Measurements from ENCODE around the gene MET.
"Not testable (repeated sequence)": the region's sequence is repeated elsewhere in the genome, so short reads cannot be mapped to it uniquely, and the experiment has no call there.

Gene MET

GRCh38 chr7:116698930-116699721, 27.1 kb downstream of the MET start:
- no peak for DNase-seq (ENCODE audit: low read depth)

GRCh38 chr7:116699722-116700120, 27.7 kb downstream of the MET start:
- no peak for DNase-seq (ENCODE audit: low read depth)

- no peak for DNase-seq (ENCODE audit: low read depth)
These were observed 30.2 kb downstream of the MET start for GRCh38 chr7:116702046-116702785.

- DNase-seq (ENCODE audit: low read depth) = no peak
These were observed 32.7 kb downstream of the MET start for GRCh38 chr7:116704650-116705228.

GRCh38 chr7:116705419-116705818, 33.4 kb downstream of the MET start:
- no peak for DNase-seq (ENCODE audit: low read depth)

- no peak for DNase-seq (ENCODE audit: low read depth)
These were observed 34.7 kb downstream of the MET start for GRCh38 chr7:116706668-116707126.

- no peak for DNase-seq (ENCODE audit: low read depth)
These were observed 35.3 kb downstream of the MET start for GRCh38 chr7:116707289-116707688.

- no peak for DNase-seq (ENCODE audit: low read depth)
These were observed 36.3 kb downstream of the MET start for GRCh38 chr7:116708248-116708647.

- DNase-seq (ENCODE audit: low read depth) = no peak
These were observed 36.9 kb downstream of the MET start for GRCh38 chr7:116708861-116709260.

GRCh38 chr7:116709336-116709735, 37.3 kb downstream of the MET start:
- DNase-seq (ENCODE audit: low read depth) = no peak

GRCh38 chr7:116710764-116711452, 38.9 kb downstream of the MET start:
- DNase-seq (ENCODE audit: low read depth) = no peak

- no peak for DNase-seq (ENCODE audit: low read depth)
These were observed 39.8 kb downstream of the MET start for GRCh38 chr7:116711790-116712189.

GRCh38 chr7:116713500-116713899, 41.5 kb downstream of the MET start:
- no peak for DNase-seq (ENCODE audit: low read depth)

GRCh38 chr7:116713918-116714317, 41.9 kb downstream of the MET start:
- no peak for DNase-seq (ENCODE audit: low read depth)

GRCh38 chr7:116715077-116715476, 43.1 kb downstream of the MET start:
- DNase-seq (ENCODE audit: low read depth) = no peak

GRCh38 chr7:116717137-116717536, 45.1 kb downstream of the MET start:
- no peak for DNase-seq (ENCODE audit: low read depth)

GRCh38 chr7:116723959-116724529, 52.0 kb downstream of the MET start:
- not testable (repeated sequence) for DNase-seq (ENCODE audit: low read depth)

GRCh38 chr7:116724560-116725231, 52.7 kb downstream of the MET start:
- no peak for DNase-seq (ENCODE audit: low read depth)

GRCh38 chr7:116726149-116726548, 54.2 kb downstream of the MET start:
- DNase-seq (ENCODE audit: low read depth) = no peak

- DNase-seq (ENCODE audit: low read depth) = no peak
These were observed 54.9 kb downstream of the MET start for GRCh38 chr7:116726713-116727431.

All from stimulated activated CD4-positive, alpha-beta T cell treated with anti-CD3 and anti-CD28 coated beads, Interleukin-2, amount 100 ng/mL, for 4 hours (primary cell).